HEK293 (cell line): Measurements from ENCODE around the gene USH1G.

Experiments used
- CTCF ChIA-PET: fragments of 350-600 bp; formaldehyde crosslinking; extraction: SDS; loops from one replicate; lab custom pipeline; 2021; ENCODE audit warnings: antibody characterized with exemption; lab: Yijun Ruan, JAX
- POLR2A ChIA-PET: fragments of 300-600 bp; formaldehyde crosslinking; extraction: SDS; loops from one replicate; lab custom pipeline; 2020; ENCODE audit warnings: antibody characterized with exemption, inconsistent platforms; lab: Yijun Ruan, JAX
- H3K27ac ChIP-seq: fragments of 200-500 bp; sonication (Bioruptor generic); 2 replicates; pipeline ENCODE4 v1.5.1; 2014; ENCODE audit warnings: low read depth, low read length, control low read depth, inconsistent platforms; ENCODE audit errors: extremely low read depth
- H3K36me3 ChIP-seq, 2 experiments: fragments of 200-500 bp in 1 of 2; sonication (Bioruptor generic) in 1 of 2; 1 replicate in 1 of 2; 2 replicates in 1 of 2; pipeline ENCODE4 v1.5.1; 2014 to 2017; ENCODE audit warnings: inconsistent platforms in 2 of 2, low read length in 2 of 2; ENCODE audit not compliant: control insufficient read depth in 2 of 2, insufficient read depth in 1 of 2
- H3K4me1 ChIP-seq: fragments of 200-500 bp; sonication (Bioruptor generic); 2 replicates; pipeline ENCODE4 v1.5.1; 2014; ENCODE audit warnings: mild to moderate bottlenecking, low read length, inconsistent platforms; ENCODE audit not compliant: control insufficient read depth, insufficient read depth
- H3K4me3 ChIP-seq: 2 replicates; pipeline ENCODE4 v1.5.1; 2011; ENCODE audit warnings: low read depth, mild to moderate bottlenecking, control low read depth, low read length, moderate library complexity
- H3K9me3 ChIP-seq: fragments of 200-500 bp; sonication (Bioruptor generic); 2 replicates; pipeline ENCODE4 v1.5.1; 2014; ENCODE audit warnings: low read depth, low read length, inconsistent platforms; ENCODE audit not compliant: control insufficient read depth, insufficient read depth
- INSM2 ChIP-seq: fragments of 450-650 bp; formaldehyde crosslinking; IDR thresholded peaks from 2 replicates; pipeline ENCODE4 v1.5.1; 2016; ENCODE audit warnings: missing biosample characterization, missing genetic modification characterization
- OSR2 ChIP-seq: fragments of 450-650 bp; formaldehyde crosslinking; IDR thresholded peaks from 2 replicates; pipeline ENCODE4 v1.5.1; 2016; ENCODE audit warnings: missing biosample characterization, missing genetic modification characterization
- PRDM4 ChIP-seq: fragments of 450-650 bp; formaldehyde crosslinking; IDR thresholded peaks from 2 replicates; pipeline ENCODE4 v1.5.1; 2017; ENCODE audit warnings: missing biosample characterization, missing genetic modification characterization
- SP3 ChIP-seq: fragments of 450-650 bp; formaldehyde crosslinking; IDR thresholded peaks from 2 replicates; pipeline ENCODE4 v1.5.1; 2016; ENCODE audit warnings: missing biosample characterization, missing genetic modification characterization
- ZNF112 ChIP-seq: fragments of 450-650 bp; formaldehyde crosslinking; IDR thresholded peaks from 2 replicates; pipeline ENCODE4 v1.5.0; 2017; ENCODE audit warnings: missing biosample characterization, missing genetic modification characterization
- ZNF121 ChIP-seq: fragments of 450-650 bp; formaldehyde crosslinking; IDR thresholded peaks from 2 replicates; pipeline ENCODE4 v1.5.1; 2016; ENCODE audit warnings: missing biosample characterization, missing genetic modification characterization
- ZNF133 ChIP-seq: fragments of 450-650 bp; formaldehyde crosslinking; IDR thresholded peaks from 2 replicates; pipeline ENCODE4 v1.5.1; 2016; ENCODE audit warnings: missing biosample characterization, missing genetic modification characterization
- ZNF19 ChIP-seq: fragments of 450-650 bp; formaldehyde crosslinking; IDR thresholded peaks from 2 replicates; pipeline ENCODE4; 2016; ENCODE audit warnings: missing biosample characterization, missing genetic modification characterization, low read depth
- ZNF24 ChIP-seq: fragments of 450-650 bp; formaldehyde crosslinking; IDR thresholded peaks from 2 replicates; pipeline ENCODE4 v1.5.1; 2016; ENCODE audit warnings: missing biosample characterization, missing genetic modification characterization
- ZNF354C ChIP-seq: fragments of 450-650 bp; formaldehyde crosslinking; IDR thresholded peaks from 2 replicates; pipeline ENCODE4 v1.5.1; 2016; ENCODE audit warnings: missing biosample characterization, missing genetic modification characterization, low read depth, borderline replicate concordance
- ZNF423 ChIP-seq: fragments of 450-650 bp; formaldehyde crosslinking; IDR thresholded peaks from 2 replicates; pipeline ENCODE4 v1.5.1; 2016; ENCODE audit warnings: missing biosample characterization, missing genetic modification characterization
- ZNF426 ChIP-seq: fragments of 450-650 bp; formaldehyde crosslinking; IDR thresholded peaks from 2 replicates; pipeline ENCODE4 v1.5.1; 2017; ENCODE audit warnings: missing biosample characterization, missing genetic modification characterization, mild to moderate bottlenecking, inconsistent platforms, moderate library complexity
- ZNF48 ChIP-seq: fragments of 450-650 bp; formaldehyde crosslinking; IDR thresholded peaks from 2 replicates; pipeline ENCODE4 v1.5.1; 2016; ENCODE audit warnings: missing biosample characterization, missing genetic modification characterization
- ZNF580 ChIP-seq: fragments of 450-650 bp; formaldehyde crosslinking; IDR thresholded peaks from 2 replicates; pipeline ENCODE4 v1.5.1; 2016; ENCODE audit warnings: missing biosample characterization, missing genetic modification characterization
- ZNF623 ChIP-seq: fragments of 450-650 bp; formaldehyde crosslinking; IDR thresholded peaks from 2 replicates; pipeline ENCODE4 v1.5.1; 2016; ENCODE audit warnings: missing biosample characterization, missing genetic modification characterization
- ZNF626 ChIP-seq: fragments of 450-650 bp; sonication (Bioruptor Pico); formaldehyde crosslinking; IDR thresholded peaks from 2 replicates; pipeline ENCODE4 v1.5.1; 2018; ENCODE audit warnings: missing biosample characterization, missing genetic modification characterization, inconsistent platforms
- ZNF768 ChIP-seq: fragments of 450-650 bp; formaldehyde crosslinking; IDR thresholded peaks from 2 replicates; pipeline ENCODE4 v1.5.1; 2018; ENCODE audit warnings: missing biosample characterization, mild to moderate bottlenecking, missing genetic modification characterization
- ZSCAN18 ChIP-seq: fragments of 450-650 bp; formaldehyde crosslinking; IDR thresholded peaks from 2 replicates; pipeline ENCODE4 v1.5.1; 2016; ENCODE audit warnings: missing biosample characterization, missing genetic modification characterization

The USH1G gene

GRCh38 chr17:74890554-74890953 lies 32.5 kb downstream of the USH1G start:
- Histone ChIP-seq H3K36me3 (no peaks in the 10 kb centered on the region), H3K27ac (no peak overlapping the region), H3K9me3 (no peaks in the 10 kb centered on the region), H3K4me1 (no peaks in the 10 kb centered on the region), H3K4me3 (no peak overlapping the region)
- TF ChIP-seq PRDM4 (tag by site-specific recombination): no peak
- TF ChIP-seq OSR2: no peak
- no peak for TF ChIP-seq ZNF48
- no peak for TF ChIP-seq ZNF626 (tag by site-specific recombination)
- POLR2A ChIA-PET: interaction anchor here (0.7 to 1.6 kb wide), 2 partner anchors 10 to 18 kb away, joined by 3 to 10 read pairs; partner anchors contain the start of gene FDXR
- CTCF ChIA-PET: interaction anchor here (0.6 to 1.5 kb wide), 4 partner anchors 27 to 323 kb away, joined by 3 to 6 read pairs (median 4); partner anchors contain the start of gene CD300H

- no peaks in the 10 kb centered on the region for H3K9me3 ChIP-seq
- H3K36me3 ChIP-seq: no peaks in the 10 kb centered on the region
- no peaks in the 10 kb centered on the region for H3K4me1 ChIP-seq
- no peak overlapping the region for H3K27ac ChIP-seq
- ChIA-PET POLR2A (interaction anchor here (3.1 kb wide), 1 partner anchor 15 kb away, joined by 13 read pairs; the partner anchor contains the start of gene FDXR), CTCF (interaction anchor here (1.9 kb wide), 1 partner anchor 26 kb away, joined by 7 read pairs; no protein-coding TSS in a partner anchor)
- TF ChIP-seq ZNF423: no peak
- TF ChIP-seq ZNF354C (tag by site-specific recombination): no peak
- TF ChIP-seq INSM2 (tag by site-specific recombination): no peak
- TF ChIP-seq ZSCAN18: no peak
- TF ChIP-seq ZNF112: no peak
- no peak for TF ChIP-seq ZNF623
- no peak for TF ChIP-seq ZNF426 (tag by site-specific recombination)
- TF ChIP-seq ZNF121 (tag by site-specific recombination): no peak
- TF ChIP-seq ZNF133 (tag by site-specific recombination): no peak
- TF ChIP-seq ZNF24 (tag by site-specific recombination): no peak
- no peak for TF ChIP-seq SP3 (tag by site-specific recombination)
- TF ChIP-seq ZNF19 (tag by site-specific recombination): no peak
- no peak for TF ChIP-seq ZNF768 (tag by site-specific recombination)
- TF ChIP-seq ZNF580 (tag by site-specific recombination): no peak
- no peak overlapping the region for H3K4me3 ChIP-seq
These were observed 34.6 kb downstream of the USH1G start for GRCh38 chr17:74888469-74888868.
